Measurements from ENCODE around the gene TVP23A.

TVP23A gene

GRCh38 chr16:10817963-10818941 is at the start of gene TVP23A:
TSS of gene TVP23A (minus strand) at chr16:10818794. CDS start at chr16:10818493, 301 bp downstream.
- Histone ChIP-seq H3K4me1 (ENCODE audit: control insufficient read depth, insufficient read depth, low read length, unreplicated experiment) (no peaks in the 10 kb centered on the region), H2AFZ (ENCODE audit: low read length, unreplicated experiment) (no peak within 1 kb of the TSS), H3K79me2 (ENCODE audit: control insufficient read depth, insufficient read depth, low read length, unreplicated experiment) (no peaks in the 10 kb centered on the region), H3K27me3 (ENCODE audit: insufficient read depth, low read length) (peaks cover 27% of the 10 kb centered on the region), H3K36me3 (ENCODE audit: insufficient read depth, low read length) (no peaks in the 10 kb centered on the region), H3K27ac (ENCODE audit: low read depth, low read length) (no peak within 1 kb of the TSS), H3K4me3 (ENCODE audit: low read depth, low read length) (no peak within 1 kb of the TSS)

GRCh38 chr16:10868104-10868595 is 49.6 kb upstream of the TVP23A start:
- H3K79me2 ChIP-seq (ENCODE audit: control insufficient read depth, insufficient read depth, low read length, unreplicated experiment) = no peaks in the 10 kb centered on the region
- no peaks in the 10 kb centered on the region for H3K27me3 ChIP-seq (ENCODE audit: insufficient read depth, low read length)
- no peak overlapping the region for H3K27ac ChIP-seq (ENCODE audit: low read depth, low read length)
- no peak overlapping the region for H2AFZ ChIP-seq (ENCODE audit: low read length, unreplicated experiment)
- no peak overlapping the region for H3K4me3 ChIP-seq (ENCODE audit: low read depth, low read length)
- H3K4me1 ChIP-seq (ENCODE audit: control insufficient read depth, insufficient read depth, low read length, unreplicated experiment) = peaks cover 18% of the 10 kb centered on the region
- H3K36me3 ChIP-seq (ENCODE audit: insufficient read depth, low read length) = no peaks in the 10 kb centered on the region

GRCh38 chr16:10867199-10867598 is 48.6 kb upstream of the TVP23A start:
- no peak overlapping the region for H3K4me3 ChIP-seq (ENCODE audit: low read depth, low read length)
- no peaks in the 10 kb centered on the region for H3K36me3 ChIP-seq (ENCODE audit: insufficient read depth, low read length)
- no peaks in the 10 kb centered on the region for H3K79me2 ChIP-seq (ENCODE audit: control insufficient read depth, insufficient read depth, low read length, unreplicated experiment)
- peaks cover 20% of the 10 kb centered on the region for H3K4me1 ChIP-seq (ENCODE audit: control insufficient read depth, insufficient read depth, low read length, unreplicated experiment)
- no peak overlapping the region for H3K27ac ChIP-seq (ENCODE audit: low read depth, low read length)
- no peaks in the 10 kb centered on the region for H3K27me3 ChIP-seq (ENCODE audit: insufficient read depth, low read length)
- H2AFZ ChIP-seq (ENCODE audit: low read length, unreplicated experiment) = no peak overlapping the region

GRCh38 chr16:10865991-10866966 is 47.7 kb upstream of the TVP23A start:
- H3K27me3 ChIP-seq (ENCODE audit: insufficient read depth, low read length) = no peaks in the 10 kb centered on the region
- no peak overlapping the region for H2AFZ ChIP-seq (ENCODE audit: low read length, unreplicated experiment)
- H3K27ac ChIP-seq (ENCODE audit: low read depth, low read length) = no peak overlapping the region
- no peaks in the 10 kb centered on the region for H3K36me3 ChIP-seq (ENCODE audit: insufficient read depth, low read length)
- H3K4me1 ChIP-seq (ENCODE audit: control insufficient read depth, insufficient read depth, low read length, unreplicated experiment) = peaks cover 18% of the 10 kb centered on the region
- no peaks in the 10 kb centered on the region for H3K79me2 ChIP-seq (ENCODE audit: control insufficient read depth, insufficient read depth, low read length, unreplicated experiment)
- H3K4me3 ChIP-seq (ENCODE audit: low read depth, low read length) = no peak overlapping the region

GRCh38 chr16:10862438-10862837 is 43.8 kb upstream of the TVP23A start:
- Histone ChIP-seq H3K79me2 (ENCODE audit: control insufficient read depth, insufficient read depth, low read length, unreplicated experiment) (no peaks in the 10 kb centered on the region), H3K27ac (ENCODE audit: low read depth, low read length) (peak overlapping the region; percentile 38; the same call in 1 of the 2 replicates), H3K27me3 (ENCODE audit: insufficient read depth, low read length) (no peaks in the 10 kb centered on the region), H3K4me3 (ENCODE audit: low read depth, low read length) (no peak overlapping the region), H3K36me3 (ENCODE audit: insufficient read depth, low read length) (no peaks in the 10 kb centered on the region), H3K4me1 (ENCODE audit: control insufficient read depth, insufficient read depth, low read length, unreplicated experiment) (peaks cover 6% of the 10 kb centered on the region), H2AFZ (ENCODE audit: low read length, unreplicated experiment) (no peak overlapping the region)

GRCh38 chr16:10859658-10860057 is 41.1 kb upstream of the TVP23A start:
- no peak overlapping the region for H3K4me3 ChIP-seq (ENCODE audit: low read depth, low read length)
- H2AFZ ChIP-seq (ENCODE audit: low read length, unreplicated experiment) = no peak overlapping the region

GRCh38 chr16:10859020-10859419 is 40.4 kb upstream of the TVP23A start:
- no peaks in the 10 kb centered on the region for H3K27me3 ChIP-seq (ENCODE audit: insufficient read depth, low read length)
- H2AFZ ChIP-seq (ENCODE audit: low read length, unreplicated experiment) = no peak overlapping the region

More at GRCh38 chr16:10859658-10860057, 41.1 kb upstream of the TVP23A start:
- Histone ChIP-seq H3K27me3 (ENCODE audit: insufficient read depth, low read length) (no peaks in the 10 kb centered on the region), H3K79me2 (ENCODE audit: control insufficient read depth, insufficient read depth, low read length, unreplicated experiment) (no peaks in the 10 kb centered on the region), H3K27ac (ENCODE audit: low read depth, low read length) (no peak overlapping the region), H3K36me3 (ENCODE audit: insufficient read depth, low read length) (no peaks in the 10 kb centered on the region), H3K4me1 (ENCODE audit: control insufficient read depth, insufficient read depth, low read length, unreplicated experiment) (peaks cover 6% of the 10 kb centered on the region)

GRCh38 chr16:10858203-10858602 is 39.6 kb upstream of the TVP23A start:
- Histone ChIP-seq H3K4me1 (ENCODE audit: control insufficient read depth, insufficient read depth, low read length, unreplicated experiment) (peaks cover 6% of the 10 kb centered on the region), H3K27me3 (ENCODE audit: insufficient read depth, low read length) (no peaks in the 10 kb centered on the region), H2AFZ (ENCODE audit: low read length, unreplicated experiment) (no peak overlapping the region), H3K4me3 (ENCODE audit: low read depth, low read length) (no peak overlapping the region), H3K79me2 (ENCODE audit: control insufficient read depth, insufficient read depth, low read length, unreplicated experiment) (no peaks in the 10 kb centered on the region), H3K27ac (ENCODE audit: low read depth, low read length) (no peak overlapping the region), H3K36me3 (ENCODE audit: insufficient read depth, low read length) (no peaks in the 10 kb centered on the region)

More at GRCh38 chr16:10859020-10859419, 40.4 kb upstream of the TVP23A start:
- Histone ChIP-seq H3K79me2 (ENCODE audit: control insufficient read depth, insufficient read depth, low read length, unreplicated experiment) (no peaks in the 10 kb centered on the region), H3K27ac (ENCODE audit: low read depth, low read length) (no peak overlapping the region), H3K4me1 (ENCODE audit: control insufficient read depth, insufficient read depth, low read length, unreplicated experiment) (peaks cover 6% of the 10 kb centered on the region), H3K36me3 (ENCODE audit: insufficient read depth, low read length) (no peaks in the 10 kb centered on the region), H3K4me3 (ENCODE audit: low read depth, low read length) (no peak overlapping the region)

GRCh38 chr16:10856042-10856441 is 37.4 kb upstream of the TVP23A start:
- Histone ChIP-seq H3K4me1 (ENCODE audit: control insufficient read depth, insufficient read depth, low read length, unreplicated experiment) (no peaks in the 10 kb centered on the region), H3K27ac (ENCODE audit: low read depth, low read length) (no peak overlapping the region), H3K27me3 (ENCODE audit: insufficient read depth, low read length) (no peaks in the 10 kb centered on the region), H2AFZ (ENCODE audit: low read length, unreplicated experiment) (no peak overlapping the region), H3K79me2 (ENCODE audit: control insufficient read depth, insufficient read depth, low read length, unreplicated experiment) (no peaks in the 10 kb centered on the region), H3K36me3 (ENCODE audit: insufficient read depth, low read length) (no peaks in the 10 kb centered on the region), H3K4me3 (ENCODE audit: low read depth, low read length) (no peak overlapping the region)

- Histone ChIP-seq H2AFZ (ENCODE audit: low read length, unreplicated experiment) (peak overlapping the region; percentile 72), H3K4me1 (ENCODE audit: control insufficient read depth, insufficient read depth, low read length, unreplicated experiment) (no peaks in the 10 kb centered on the region)
These were observed 34.4 kb upstream of the TVP23A start for GRCh38 chr16:10852948-10853347.

More at GRCh38 chr16:10852948-10853347, 34.4 kb upstream of the TVP23A start:
- no peak overlapping the region for H3K27ac ChIP-seq (ENCODE audit: low read depth, low read length)
- H3K79me2 ChIP-seq (ENCODE audit: control insufficient read depth, insufficient read depth, low read length, unreplicated experiment) = no peaks in the 10 kb centered on the region
- H3K36me3 ChIP-seq (ENCODE audit: insufficient read depth, low read length) = no peaks in the 10 kb centered on the region
- no peak overlapping the region for H3K4me3 ChIP-seq (ENCODE audit: low read depth, low read length)
- H3K27me3 ChIP-seq (ENCODE audit: insufficient read depth, low read length) = peaks cover 13% of the 10 kb centered on the region
